ENCODE measurements around the gene LGALS3BP.

The LGALS3BP gene

GRCh38 chr17:78937561-78937960, 42.2 kb downstream of the LGALS3BP start:
- DNase-seq, result no peak

GRCh38 chr17:78935419-78936323, 44.1 kb downstream of the LGALS3BP start:
- no peak for DNase-seq

- DNase-seq, result no peak
These were observed 44.9 kb downstream of the LGALS3BP start for GRCh38 chr17:78934681-78935418.

- DNase-seq, result no peak
These were observed 45.7 kb downstream of the LGALS3BP start for GRCh38 chr17:78933959-78934568.

GRCh38 chr17:78933025-78933958, 46.4 kb downstream of the LGALS3BP start:
- DNase-seq, result peak; percentile 37

- DNase-seq, result no peak
These were observed 49.6 kb downstream of the LGALS3BP start for GRCh38 chr17:78929908-78930775.

GRCh38 chr17:78925662-78926555, 53.8 kb downstream of the LGALS3BP start:
- DNase-seq, result no peak

GRCh38 chr17:78925234-78925633, 54.5 kb downstream of the LGALS3BP start, which contains the start of gene TIMP2:
Gene TIMP2, minus strand, starts transcription at chr17:78925387. Its CDS starts 299 bp downstream, at chr17:78925088.
- peak; percentile 49 for DNase-seq

GRCh38 chr17:78924481-78925151, 55.1 kb downstream of the LGALS3BP start:
- DNase-seq, result no peak

- peak; percentile 19 for DNase-seq
These were observed 55.9 kb downstream of the LGALS3BP start for GRCh38 chr17:78923660-78924453.

- no peak for DNase-seq
These were observed 56.8 kb downstream of the LGALS3BP start for GRCh38 chr17:78922816-78923498.

- DNase-seq, result no peak
These were observed 58.2 kb downstream of the LGALS3BP start for GRCh38 chr17:78921437-78921971.
